Activated naive CD8-positive, alpha-beta T cell treated with anti-CD3 and anti-CD28 coated beads, Interleukin-2, amount 10 ng/mL, durations not matched to agents 7 days and 5 days (primary cell): Measurements from ENCODE around the gene C10orf62. TPM values are rescaled to one million over a fixed set of nuclear protein-coding genes. Genes with fewer than 3 reads are reported as not detected.

Experiments
- ATAC-seq: fragments of 150-1000 bp; cut with Tn5 transposase; one replicate; pipeline ENCODE4 v1.10.0; 2021; ENCODE audit warnings: low read depth, moderate library complexity
- POLR2A ChIA-PET: fragments of 350-600 bp; sonication (Branson Sonifier 250); formaldehyde crosslinking; loops from one replicate; lab custom pipeline; 2021; ENCODE audit warnings: antibody characterized with exemption; lab: Charles Lee
- DNase-seq: peaks from one replicate; pipeline ENCODE4 v3.0.0; 2021
- H3K27ac Mint-ChIP-seq: one replicate; pipeline ENCODE4 v1.8.0; 2022; ENCODE audit warnings: mild to moderate bottlenecking, mixed read lengths
- H3K27me3 Mint-ChIP-seq: one replicate; pipeline ENCODE4 v1.8.0; 2022; ENCODE audit warnings: mild to moderate bottlenecking, moderate library complexity, mixed read lengths
- H3K36me3 Mint-ChIP-seq: one replicate; pipeline ENCODE4 v1.8.0; 2021; ENCODE audit warnings: mild to moderate bottlenecking, mixed read lengths
- H3K4me1 Mint-ChIP-seq: one replicate; pipeline ENCODE4 v1.8.0; 2021; ENCODE audit warnings: mixed read lengths
- H3K4me3 Mint-ChIP-seq: one replicate; pipeline ENCODE4 v1.8.0; 2022; ENCODE audit warnings: mild to moderate bottlenecking, moderate library complexity, mixed read lengths
- H3K9me3 Mint-ChIP-seq: one replicate; pipeline ENCODE4 v1.8.0; 2021; ENCODE audit warnings: mixed read lengths
- total RNA-seq, 2 experiments: library from RNA; stranded (reverse); gene quantifications; one replicate each; pipeline ENCODE4 v1.2.3, GENCODE V29; 2021

Gene C10orf62
- total RNA-seq, 2 experiments from 2014 or later: not detected

DNA sequence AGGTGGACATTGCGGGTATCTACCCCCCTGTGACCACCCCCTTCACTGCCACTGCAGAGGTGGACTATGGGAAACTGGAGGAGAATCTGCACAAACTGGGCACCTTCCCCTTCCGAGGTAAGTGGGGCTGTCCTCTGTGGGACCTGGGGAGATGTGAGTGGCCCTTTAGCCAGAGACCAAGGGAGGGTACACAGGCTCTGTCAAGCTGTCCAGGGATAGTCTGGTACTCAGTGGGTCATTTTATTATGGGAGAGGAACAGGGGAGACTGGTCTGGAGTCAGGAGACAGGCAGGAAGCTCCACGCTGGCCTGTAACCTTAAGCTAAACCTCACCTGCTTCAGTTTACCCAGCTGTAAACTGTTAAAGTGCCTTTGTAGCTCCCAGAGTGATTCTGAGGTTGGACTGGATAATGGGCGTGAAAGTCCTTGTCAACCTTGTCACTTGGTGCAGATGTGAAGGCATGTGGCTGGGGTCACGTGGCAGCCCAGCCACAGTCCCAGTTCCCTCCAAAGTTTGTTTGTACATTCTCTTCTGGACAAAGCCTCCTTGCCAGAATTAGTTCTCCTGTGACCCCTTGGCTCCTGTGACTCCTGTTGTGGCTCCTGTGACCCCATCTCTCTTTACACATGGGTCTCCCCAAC, 4.6 kb upstream of the C10orf62 start:
- H3K4me3 Mint-ChIP-seq: no peak overlapping the region
- ATAC-seq (no peak), DNase-seq (no peak)
- H3K36me3 Mint-ChIP-seq: no peaks in the 10 kb centered on the region
- H3K27me3 Mint-ChIP-seq: peaks cover 6% of the 10 kb centered on the region
- peaks cover 5% of the 10 kb centered on the region for H3K4me1 Mint-ChIP-seq
- POLR2A ChIA-PET: no interaction called here
- no peak overlapping the region for H3K27ac Mint-ChIP-seq
- H3K9me3 Mint-ChIP-seq: no peaks in the 10 kb centered on the region

DNA sequence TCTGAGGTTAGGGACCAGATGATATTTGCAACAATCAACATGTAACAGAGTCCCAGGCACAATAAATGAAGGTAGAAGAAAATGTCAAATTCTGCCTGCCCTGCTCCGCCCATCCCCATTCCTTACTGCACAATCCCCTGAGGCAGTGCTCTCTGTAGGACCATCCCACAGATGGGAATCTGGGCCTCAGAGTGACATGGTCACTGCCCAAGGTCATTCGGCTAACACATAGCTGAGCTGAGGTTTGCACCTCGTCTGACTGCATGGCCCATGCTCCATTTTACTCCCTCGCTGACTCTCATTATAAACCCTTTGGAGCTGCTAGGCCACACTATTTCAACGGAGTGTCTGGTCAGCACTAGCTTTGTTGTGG, 4.1 kb upstream of the C10orf62 start:
- peaks cover 4% of the 10 kb centered on the region for H3K27me3 Mint-ChIP-seq
- peaks cover 9% of the 10 kb centered on the region for H3K4me1 Mint-ChIP-seq
- ATAC-seq (no peak), DNase-seq (no peak)
- no peaks in the 10 kb centered on the region for H3K36me3 Mint-ChIP-seq
- H3K9me3 Mint-ChIP-seq: no peaks in the 10 kb centered on the region
- no peak overlapping the region for H3K4me3 Mint-ChIP-seq
- H3K27ac Mint-ChIP-seq: no peak overlapping the region
- POLR2A ChIA-PET: no interaction called here

DNA sequence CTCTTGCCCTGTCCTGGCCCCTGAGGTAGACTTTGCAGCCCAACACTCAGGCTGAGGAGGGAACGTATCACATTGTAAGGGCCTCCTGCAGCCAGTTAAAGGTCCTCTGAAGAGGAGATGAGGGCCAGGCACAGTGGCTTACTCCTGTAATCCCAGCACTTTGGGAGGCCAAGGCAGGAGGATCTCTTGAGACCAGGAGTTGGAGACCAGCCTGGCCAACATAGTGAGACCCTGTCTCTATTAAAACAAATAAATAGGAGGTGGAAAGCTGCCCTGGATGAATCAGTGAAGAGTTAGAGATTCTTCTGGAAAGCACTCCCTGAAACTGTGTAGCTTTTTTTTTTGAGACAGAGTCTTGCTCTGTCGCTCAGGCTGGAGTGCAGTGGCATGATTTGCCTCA, 2.3 kb upstream of the C10orf62 start:
- ATAC-seq (no peak), DNase-seq (no peak)
- Mint-ChIP-seq H3K9me3 (no peaks in the 10 kb centered on the region), H3K27ac (no peak overlapping the region), H3K4me3 (no peak overlapping the region), H3K27me3 (peaks cover 2% of the 10 kb centered on the region), H3K4me1 (peaks cover 12% of the 10 kb centered on the region), H3K36me3 (no peaks in the 10 kb centered on the region)
- POLR2A ChIA-PET: no interaction called here

DNA sequence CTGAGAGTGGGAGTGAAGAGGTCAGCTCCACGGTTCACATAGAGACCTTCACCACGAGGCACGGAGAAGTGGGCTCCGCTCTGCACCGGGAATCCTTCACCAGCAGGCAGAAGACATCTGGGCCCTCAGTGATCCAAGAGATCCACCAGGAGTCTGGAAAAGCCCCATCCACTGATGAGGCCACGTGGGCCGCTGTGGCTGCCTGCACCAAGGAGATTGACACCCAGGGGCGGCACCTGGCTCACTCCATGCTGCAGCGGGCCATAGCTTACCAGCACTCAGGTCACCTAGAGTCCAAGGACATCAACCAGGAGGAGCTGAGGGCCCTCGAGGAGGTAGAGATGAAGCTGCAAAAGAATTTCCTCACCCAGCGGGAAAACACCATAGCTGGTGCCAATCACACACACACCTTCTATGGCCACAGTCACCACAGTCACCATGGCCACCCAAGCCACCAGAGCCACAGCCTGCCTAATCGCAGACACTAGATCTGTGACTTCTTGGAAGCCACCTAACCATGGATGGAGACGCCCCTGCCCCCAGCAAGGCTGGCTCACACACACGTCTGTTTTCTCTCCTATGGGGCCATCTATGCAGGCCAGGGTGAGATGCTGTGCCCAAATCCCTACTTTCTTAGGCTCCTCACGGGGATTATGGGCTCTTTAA, 694 bp downstream of the C10orf62 start:
- Mint-ChIP-seq H3K4me3 (peak overlapping the region; percentile 50), H3K27ac (peak overlapping the region; percentile 67), H3K4me1 (peaks cover 12% of the 10 kb centered on the region), H3K36me3 (no peaks in the 10 kb centered on the region), H3K9me3 (no peaks in the 10 kb centered on the region), H3K27me3 (peaks cover 2% of the 10 kb centered on the region)
- ATAC-seq: peak; percentile 70
- peak; percentile 70 for DNase-seq
- POLR2A ChIA-PET: no interaction called here

- POLR2A ChIA-PET: no interaction called here
- Mint-ChIP-seq H3K4me1 (peaks cover 12% of the 10 kb centered on the region), H3K27me3 (peaks cover 4% of the 10 kb centered on the region), H3K36me3 (no peaks in the 10 kb centered on the region), H3K9me3 (no peaks in the 10 kb centered on the region), H3K27ac (peak overlapping the region; percentile 67), H3K4me3 (peak overlapping the region; percentile 50)
- no peak for ATAC-seq
- DNase-seq: no peak
Measured at GRCh38 chr10:97590748-97591495, 1.4 kb downstream of the C10orf62 start.

DNA sequence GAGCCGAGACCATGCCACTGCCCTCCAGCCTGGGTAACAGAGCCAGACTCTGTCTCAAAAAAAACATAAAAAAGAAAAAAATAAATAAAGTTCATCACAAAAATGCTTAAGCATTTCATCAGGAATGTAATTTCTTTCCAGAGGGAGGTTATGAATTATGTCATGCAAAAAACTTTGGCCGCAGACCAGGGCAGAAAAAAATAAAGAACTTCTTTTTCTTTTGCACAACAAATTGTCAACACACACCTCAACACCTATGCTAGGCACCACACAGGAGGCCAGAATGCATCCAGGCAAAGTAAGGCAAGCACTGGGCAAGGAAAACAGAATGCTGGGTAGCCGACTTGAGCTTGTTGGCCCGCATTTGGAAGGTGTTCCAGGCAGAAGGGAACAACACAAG, 3.9 kb downstream of the C10orf62 start:
- DNase-seq (no peak), ATAC-seq (no peak)
- peaks cover 4% of the 10 kb centered on the region for H3K27me3 Mint-ChIP-seq
- POLR2A ChIA-PET: no interaction called here
- no peaks in the 10 kb centered on the region for H3K9me3 Mint-ChIP-seq
- no peaks in the 10 kb centered on the region for H3K36me3 Mint-ChIP-seq
- no peak overlapping the region for H3K4me3 Mint-ChIP-seq
- H3K27ac Mint-ChIP-seq: no peak overlapping the region
- peaks cover 12% of the 10 kb centered on the region for H3K4me1 Mint-ChIP-seq

DNA sequence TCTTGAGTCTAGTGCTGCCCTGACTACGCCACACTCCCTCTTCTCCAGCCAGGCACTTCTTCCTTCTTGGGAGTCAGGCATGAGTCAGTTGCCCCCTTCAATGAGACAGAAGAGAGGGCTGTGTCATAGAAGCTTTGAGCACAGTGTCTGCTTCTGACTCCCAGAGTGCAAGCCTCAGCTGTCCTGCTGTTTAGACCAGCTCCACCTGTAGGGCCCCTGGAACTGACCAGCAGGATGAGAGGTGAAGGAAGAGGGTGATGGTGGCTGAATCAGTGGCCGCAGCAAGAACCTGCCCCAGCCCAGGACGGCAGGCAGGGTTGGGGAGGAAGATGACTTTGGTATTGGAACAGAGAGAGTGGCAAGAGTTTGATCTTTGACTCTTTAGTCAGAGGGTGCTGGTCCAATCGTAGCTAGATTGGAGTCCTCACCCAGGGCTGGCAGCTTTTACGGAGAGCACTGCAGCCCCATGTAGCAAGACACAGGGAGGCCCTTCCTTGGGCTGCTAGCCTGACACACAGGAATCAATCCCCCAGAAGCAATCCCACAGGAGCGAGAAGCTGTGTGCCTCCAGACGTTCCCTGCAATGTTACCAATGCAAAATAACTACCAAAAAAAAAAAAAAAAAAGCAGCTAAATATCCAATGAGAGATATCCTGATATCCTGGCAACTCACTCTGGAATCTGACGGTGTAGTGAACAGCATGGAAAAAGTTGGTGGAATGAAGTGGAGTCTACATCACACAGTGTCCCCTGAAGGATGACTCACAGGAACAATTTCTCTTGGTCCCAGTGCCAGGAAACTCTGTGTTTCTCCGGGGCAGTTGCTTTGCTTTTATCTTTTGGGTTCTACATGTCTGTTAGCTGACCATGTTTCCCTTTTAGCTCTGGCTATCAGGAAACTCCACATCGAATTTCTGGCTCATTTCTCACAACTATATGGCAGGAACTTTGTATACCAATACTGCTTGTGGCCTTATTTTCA, 6.9 kb downstream of the C10orf62 start:
- POLR2A ChIA-PET: no interaction called here
- no peak overlapping the region for H3K27ac Mint-ChIP-seq

GRCh38 chr10:97597778-97598177, 8.3 kb downstream of the C10orf62 start:
- no peak for ATAC-seq
- POLR2A ChIA-PET: no interaction called here
- H3K9me3 Mint-ChIP-seq: no peaks in the 10 kb centered on the region

More for the DNA sequence above, 6.9 kb downstream of the C10orf62 start:
- Mint-ChIP-seq H3K4me1 (no peaks in the 10 kb centered on the region), H3K4me3 (no peak overlapping the region), H3K27me3 (peaks cover 2% of the 10 kb centered on the region), H3K36me3 (no peaks in the 10 kb centered on the region), H3K9me3 (no peaks in the 10 kb centered on the region)
- ATAC-seq: no peak
- DNase-seq: no peak

GRCh38 chr10:97598407-97599271, 9.1 kb downstream of the C10orf62 start:
- Mint-ChIP-seq H3K9me3 (no peaks in the 10 kb centered on the region), H3K36me3 (no peaks in the 10 kb centered on the region), H3K4me3 (no peak overlapping the region), H3K27ac (no peak overlapping the region), H3K4me1 (no peaks in the 10 kb centered on the region), H3K27me3 (peaks cover 7% of the 10 kb centered on the region)
- POLR2A ChIA-PET: no interaction called here
- DNase-seq (no peak), ATAC-seq (no peak)

More at GRCh38 chr10:97597778-97598177, 8.3 kb downstream of the C10orf62 start:
- no peak for DNase-seq
- H3K27ac Mint-ChIP-seq: no peak overlapping the region
- H3K36me3 Mint-ChIP-seq: no peaks in the 10 kb centered on the region
- H3K4me3 Mint-ChIP-seq: no peak overlapping the region
- no peaks in the 10 kb centered on the region for H3K4me1 Mint-ChIP-seq
- H3K27me3 Mint-ChIP-seq: peaks cover 7% of the 10 kb centered on the region

DNA sequence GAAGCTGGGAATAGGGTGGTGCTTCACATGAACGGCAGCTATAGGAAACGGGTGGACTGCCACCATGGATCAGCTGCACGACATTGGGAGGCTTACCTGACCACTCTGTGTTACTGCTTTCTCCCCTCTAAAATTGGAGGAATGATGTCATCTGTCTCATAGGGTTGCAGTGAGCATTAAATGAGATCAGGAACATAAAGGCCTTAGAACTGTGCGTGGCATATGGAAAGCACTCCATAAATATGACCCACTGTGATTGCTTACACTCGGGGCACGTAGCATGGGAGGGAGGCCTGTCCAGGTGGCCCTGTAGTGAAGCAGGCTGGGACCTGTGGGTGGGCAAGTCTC, 9.7 kb downstream of the C10orf62 start:
- DNase-seq (no peak), ATAC-seq (no peak)
- Mint-ChIP-seq H3K36me3 (no peaks in the 10 kb centered on the region), H3K4me3 (no peak overlapping the region), H3K9me3 (no peaks in the 10 kb centered on the region), H3K27ac (no peak overlapping the region), H3K4me1 (no peaks in the 10 kb centered on the region), H3K27me3 (peaks cover 7% of the 10 kb centered on the region)
- POLR2A ChIA-PET: no interaction called here

GRCh38 chr10:97600616-97601015, 11.1 kb downstream of the C10orf62 start:
- Mint-ChIP-seq H3K36me3 (no peaks in the 10 kb centered on the region), H3K4me1 (no peaks in the 10 kb centered on the region), H3K9me3 (no peaks in the 10 kb centered on the region), H3K27ac (no peak overlapping the region), H3K27me3 (peaks cover 9% of the 10 kb centered on the region), H3K4me3 (no peak overlapping the region)
- POLR2A ChIA-PET: no interaction called here
- no peak for DNase-seq
- no peak for ATAC-seq
